ENCODE results near the gene CTSL.

CTSL gene

DNA sequence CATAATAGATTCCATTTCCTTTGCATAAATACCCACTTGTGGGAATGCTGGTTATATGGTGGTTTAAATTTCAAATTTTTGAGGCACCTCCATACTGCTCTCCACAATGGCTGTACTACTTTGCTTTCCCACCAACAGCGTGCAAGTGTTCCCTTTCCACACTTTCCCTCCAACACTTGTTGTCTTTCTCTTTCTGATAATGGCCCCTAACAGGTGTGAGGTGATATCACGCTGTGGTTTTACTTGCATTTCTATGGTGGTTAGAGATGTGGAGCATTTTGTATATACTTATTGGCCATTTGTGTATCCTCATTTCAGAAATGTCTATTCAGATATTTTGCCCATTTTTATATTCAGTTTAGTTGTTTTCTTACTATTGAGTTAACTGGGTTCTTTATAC lies 34.6 kb downstream of the CTSL start:
- no peak for DNase-seq

DNA sequence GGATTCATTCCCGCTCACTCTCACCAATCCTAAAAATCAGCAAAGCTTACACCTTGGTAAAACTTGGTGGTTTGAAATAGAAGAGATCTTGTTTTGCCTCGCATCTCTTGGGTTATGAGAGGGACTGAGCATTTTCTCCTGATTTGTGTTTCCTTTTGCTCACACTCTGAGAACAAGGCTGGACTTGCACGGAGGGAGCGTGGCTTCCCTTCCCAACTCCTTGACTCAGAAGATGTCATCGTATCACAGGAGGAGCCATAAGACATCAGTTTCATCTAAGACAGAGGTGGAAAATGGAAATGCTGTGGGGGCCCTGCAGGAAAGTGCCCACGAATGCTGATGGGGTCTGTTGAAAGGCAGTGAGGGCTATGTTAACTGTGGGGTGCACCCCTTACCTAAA lies 37.4 kb downstream of the CTSL start:
- DNase-seq: no peak

DNA sequence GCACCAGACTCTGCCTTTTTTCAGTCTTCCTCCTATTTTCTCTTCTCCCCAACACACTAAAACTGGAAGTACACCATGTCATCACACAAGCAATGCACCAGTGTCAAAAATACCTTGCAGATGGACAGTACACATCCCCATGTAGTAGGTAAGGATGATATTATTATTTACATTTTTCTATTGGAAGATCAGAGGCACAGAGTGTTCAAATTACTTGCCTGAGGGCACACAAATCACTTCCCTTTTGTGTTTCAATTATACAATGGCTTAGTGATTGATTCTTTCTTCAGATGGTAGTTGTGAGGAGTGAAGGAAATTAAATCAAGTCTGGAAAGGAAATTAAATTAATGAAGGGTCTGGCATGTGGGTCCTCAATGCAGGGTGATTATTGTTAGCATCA lies 39.6 kb downstream of the CTSL start:
- no peak for DNase-seq

DNA sequence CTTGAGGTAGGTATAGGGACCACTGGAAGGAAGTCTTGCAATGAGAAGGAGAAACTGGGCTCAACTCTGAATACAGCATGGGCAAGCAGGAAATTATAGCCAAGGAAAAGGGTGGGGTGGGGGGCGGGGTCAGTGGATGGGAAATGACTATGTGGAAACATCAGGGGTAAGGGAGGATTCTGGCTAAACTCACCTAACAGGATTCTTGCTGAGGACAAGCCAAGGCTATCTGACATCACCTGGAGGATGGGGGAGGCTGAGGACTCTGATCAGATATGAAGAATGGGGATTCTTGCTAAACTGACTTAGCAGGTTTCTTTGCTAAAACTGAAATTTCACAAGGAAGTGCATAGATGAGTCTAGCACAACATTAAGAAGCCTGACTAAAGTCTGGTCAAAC lies 40.8 kb downstream of the CTSL start:
- DNase-seq: no peak

DNA sequence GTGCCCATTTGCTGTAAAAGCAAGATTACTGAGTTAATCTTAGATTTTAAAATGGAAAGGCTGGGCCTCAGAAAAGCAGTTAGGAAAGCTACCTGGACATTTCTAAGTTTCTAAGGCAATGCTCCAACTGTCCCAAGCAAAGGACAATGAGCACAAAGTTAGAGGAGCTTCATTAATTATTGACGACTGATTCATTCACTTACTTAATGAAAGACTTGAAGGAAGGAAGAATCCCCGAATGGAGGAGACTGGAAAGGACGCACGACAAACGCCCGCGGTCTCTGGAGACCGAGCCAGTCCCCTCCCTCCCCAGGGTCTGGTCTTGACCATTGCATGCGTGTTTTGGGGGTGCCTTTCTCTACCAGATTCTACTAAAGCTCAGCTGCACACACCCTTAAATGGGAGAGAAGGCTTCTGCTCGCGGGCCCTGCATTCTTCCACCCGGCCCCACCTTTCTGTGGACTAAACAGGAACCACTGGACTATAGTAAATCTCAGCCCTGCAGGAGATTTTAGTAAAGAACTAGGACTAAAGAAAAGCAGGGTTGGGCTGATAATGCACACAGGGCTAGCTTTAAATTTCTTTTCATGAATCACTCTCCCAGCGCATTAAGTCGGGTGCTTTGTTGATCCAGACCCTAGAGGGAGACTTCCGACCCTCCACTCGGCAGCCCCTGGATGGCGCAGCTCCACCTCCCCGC lies 44.8 kb downstream of the CTSL start:
- no peak for DNase-seq

DNA sequence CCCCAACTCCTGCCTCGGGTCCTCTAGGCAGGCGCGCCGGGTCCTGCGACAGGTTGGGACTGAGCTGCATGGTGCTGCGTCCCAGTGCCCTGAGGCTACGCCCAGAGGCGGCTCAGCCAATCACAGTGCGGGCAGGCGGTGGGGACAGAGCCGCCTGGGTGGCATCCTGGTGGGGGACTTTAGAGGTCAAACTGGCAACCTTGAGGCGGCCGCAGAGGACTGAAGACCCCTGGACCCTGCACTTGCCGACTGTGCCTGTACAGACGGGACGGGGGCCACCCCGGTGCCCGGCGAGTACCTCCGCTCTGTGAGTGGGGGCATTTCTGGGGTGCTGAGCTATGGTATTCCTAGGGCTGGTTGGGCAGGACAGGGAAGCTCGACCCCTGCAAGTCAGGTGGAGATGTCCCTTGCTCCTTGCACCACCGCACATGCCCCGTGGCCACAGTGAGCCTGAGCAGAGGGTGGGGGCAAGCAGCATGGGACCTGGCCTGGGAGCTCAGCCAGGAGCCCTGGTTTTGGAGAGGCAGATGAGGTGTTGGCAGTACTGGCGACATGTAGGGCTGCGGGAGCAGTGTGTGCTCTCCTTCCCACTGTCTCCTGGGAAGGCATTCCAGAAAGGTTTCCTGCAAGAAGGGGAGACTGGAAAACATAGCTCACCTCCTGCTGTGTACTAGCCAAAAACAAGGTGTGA lies 45.5 kb downstream of the CTSL start:
- no peak for DNase-seq

DNA sequence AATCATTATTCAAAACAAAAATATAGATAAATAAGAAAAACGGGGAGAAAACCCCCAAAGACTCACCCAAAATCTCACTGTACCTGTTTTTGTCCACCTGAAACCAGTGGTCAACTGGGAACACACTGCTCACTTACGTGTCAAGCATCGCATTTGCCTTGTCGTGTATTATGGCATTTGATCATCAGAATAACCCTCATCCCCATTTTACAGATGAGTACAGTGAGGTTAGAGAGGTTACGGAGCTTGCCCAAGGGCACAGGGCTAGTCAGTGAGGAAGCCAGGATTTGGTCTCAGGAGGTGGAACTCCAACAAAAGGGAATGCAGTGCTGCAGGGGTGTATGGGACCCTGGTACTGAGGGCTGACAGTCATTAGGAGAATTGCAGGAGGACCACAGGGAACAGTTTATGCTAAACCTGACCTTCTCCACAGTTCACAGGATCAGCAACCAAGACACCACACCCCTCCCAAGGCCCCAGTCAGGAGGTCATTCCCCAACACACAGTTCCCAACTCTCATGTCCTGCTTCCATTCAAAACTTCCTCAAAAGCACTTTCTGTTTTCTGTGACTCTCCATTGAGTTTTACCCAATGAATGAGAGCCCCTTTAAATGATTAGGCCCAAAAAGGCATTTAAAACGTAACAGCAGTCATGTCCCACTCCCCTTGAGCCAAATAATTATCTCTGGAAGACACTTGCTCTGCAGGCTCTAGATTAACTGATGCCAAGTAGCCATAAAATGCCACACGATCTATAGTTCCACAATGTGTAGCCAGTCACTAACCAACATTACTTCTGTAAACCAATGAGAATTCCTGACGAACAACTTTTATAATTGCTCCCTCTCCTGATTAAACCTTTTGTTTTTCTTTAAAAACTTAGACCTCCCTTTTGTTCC lies 50.8 kb downstream of the CTSL start:
- no peak for DNase-seq

DNA sequence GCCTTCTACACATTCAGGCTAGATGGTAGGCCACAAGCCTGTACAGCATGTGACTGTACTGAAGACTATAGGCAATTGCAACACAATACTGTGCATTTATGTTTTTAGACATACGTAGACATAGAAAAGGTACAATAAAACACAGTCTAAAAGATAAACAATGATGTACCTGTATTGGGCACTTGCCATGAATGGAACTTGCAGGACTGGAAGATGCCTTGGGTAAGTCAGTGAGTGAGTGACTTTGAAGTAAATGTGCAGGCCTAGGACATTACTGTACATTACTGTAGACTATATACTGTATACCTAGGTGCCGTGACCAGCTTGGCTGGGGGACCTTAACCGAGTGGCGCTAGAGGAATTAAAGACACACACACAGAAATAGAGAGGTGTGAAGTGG lies 53.1 kb downstream of the CTSL start:
- no peak for DNase-seq
